ENCODE data around the gene TMOD3.

Gene TMOD3

DNA sequence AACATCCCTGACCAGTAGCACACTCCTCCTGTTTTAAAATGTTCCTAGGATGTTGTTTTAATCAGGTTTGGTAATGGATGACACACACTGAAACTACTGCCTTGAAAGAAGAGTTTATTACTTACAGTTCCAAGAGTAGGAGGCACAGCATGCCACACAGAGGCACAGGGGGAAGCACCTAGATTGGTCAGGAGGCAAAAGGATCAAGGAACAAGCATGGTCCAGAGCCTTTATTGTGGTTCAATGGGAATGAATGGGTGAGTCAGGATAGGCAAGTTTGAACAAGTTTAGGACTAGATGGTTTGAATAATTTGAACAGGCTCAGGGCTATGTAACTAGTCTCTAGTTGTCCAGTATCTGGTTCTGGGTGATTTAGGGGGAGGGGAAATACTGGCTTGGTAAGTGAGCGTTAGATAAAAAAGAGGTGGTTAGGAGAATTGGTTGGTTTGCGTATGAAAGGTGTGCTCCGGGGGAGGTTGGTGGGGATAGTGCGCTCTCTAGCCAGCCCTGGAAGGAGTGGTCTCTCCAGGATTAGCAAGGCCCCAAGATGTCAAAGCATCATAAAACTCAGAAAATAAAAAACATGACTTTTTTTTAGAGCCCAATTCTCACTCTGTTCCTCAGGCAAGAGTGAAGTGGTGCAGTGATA lies 35.1 kb downstream of the TMOD3 start:
- DNase-seq (ENCODE audit: low read depth, low spot score) = no peak
- H3K9me3 ChIP-seq (ENCODE audit: control insufficient read depth, insufficient read depth, low read length) = no peaks in the 10 kb centered on the region

GRCh38 chr15:51865317-51865716 lies 35.9 kb downstream of the TMOD3 start:
- Histone ChIP-seq H3K36me3 (ENCODE audit: control insufficient read depth, insufficient read depth, low read length) (no peaks in the 10 kb centered on the region), H3K4me3 (ENCODE audit: low read length) (no peak overlapping the region), H3K4me1 (ENCODE audit: control insufficient read depth, insufficient read depth, low read length) (no peaks in the 10 kb centered on the region; the same call in 1 of the 2 replicates), H3K9me3 (ENCODE audit: control insufficient read depth, insufficient read depth, low read length) (no peaks in the 10 kb centered on the region), H3K27ac (ENCODE audit: low read length) (no peak overlapping the region), H3K27me3 (ENCODE audit: control insufficient read depth, insufficient read depth, low read length) (no peaks in the 10 kb centered on the region)
- no peak for DNase-seq (ENCODE audit: low read depth, low spot score)
- WGBS (ENCODE audit: insufficient coverage, insufficient read length) = no CpG with 5 or more reads among the region's 1 CpG

More for the DNA sequence above, 35.1 kb downstream of the TMOD3 start:
- no peaks in the 10 kb centered on the region for H3K36me3 ChIP-seq (ENCODE audit: control insufficient read depth, insufficient read depth, low read length)
- H3K4me1 ChIP-seq (ENCODE audit: control insufficient read depth, insufficient read depth, low read length) = no peaks in the 10 kb centered on the region; the same call in 1 of the 2 replicates
- 100% methylated on average over 3 of the region's 4 CpGs for WGBS (ENCODE audit: insufficient coverage, insufficient read length)
- H3K27ac ChIP-seq (ENCODE audit: low read length) = no peak overlapping the region
- H3K4me3 ChIP-seq (ENCODE audit: low read length) = no peak overlapping the region
- no peaks in the 10 kb centered on the region for H3K27me3 ChIP-seq (ENCODE audit: control insufficient read depth, insufficient read depth, low read length)

GRCh38 chr15:51866161-51866560 lies 36.7 kb downstream of the TMOD3 start:
- H3K27me3 ChIP-seq (ENCODE audit: control insufficient read depth, insufficient read depth, low read length) = no peaks in the 10 kb centered on the region
- H3K4me1 ChIP-seq (ENCODE audit: control insufficient read depth, insufficient read depth, low read length) = no peaks in the 10 kb centered on the region; the same call in 1 of the 2 replicates
- WGBS (ENCODE audit: insufficient coverage, insufficient read length) = no CpG with 5 or more reads among the region's 4 CpGs
- no peak for DNase-seq (ENCODE audit: low read depth, low spot score)
- no peak overlapping the region for H3K4me3 ChIP-seq (ENCODE audit: low read length)
- no peaks in the 10 kb centered on the region for H3K9me3 ChIP-seq (ENCODE audit: control insufficient read depth, insufficient read depth, low read length)
- H3K36me3 ChIP-seq (ENCODE audit: control insufficient read depth, insufficient read depth, low read length) = no peaks in the 10 kb centered on the region
- H3K27ac ChIP-seq (ENCODE audit: low read length) = no peak overlapping the region

DNA sequence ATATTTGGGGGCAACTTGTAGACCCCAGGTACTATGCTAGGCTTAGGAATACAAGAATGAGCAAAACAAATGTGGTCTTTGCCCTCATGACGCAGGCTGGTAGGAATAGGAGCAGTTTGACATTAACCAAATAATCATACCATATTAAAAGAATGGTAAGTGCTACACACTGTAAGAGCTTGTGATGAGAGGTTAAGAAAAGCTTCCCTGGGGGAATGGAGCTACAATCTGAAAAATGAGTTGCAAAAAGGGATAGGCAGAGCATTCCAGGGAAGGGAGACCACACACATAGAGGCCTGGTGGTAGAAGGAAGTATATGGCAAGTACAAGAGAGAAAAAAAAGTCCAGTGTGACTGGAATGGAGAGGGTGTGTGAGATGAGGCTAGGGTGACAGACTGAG lies 37.3 kb downstream of the TMOD3 start:
- WGBS (ENCODE audit: insufficient coverage, insufficient read length) = no CpG with 5 or more reads among the region's 1 CpG
- no peaks in the 10 kb centered on the region for H3K36me3 ChIP-seq (ENCODE audit: control insufficient read depth, insufficient read depth, low read length)
- H3K27ac ChIP-seq (ENCODE audit: low read length) = no peak overlapping the region
- no peak overlapping the region for H3K4me3 ChIP-seq (ENCODE audit: low read length)
- DNase-seq (ENCODE audit: low read depth, low spot score) = no peak
- H3K27me3 ChIP-seq (ENCODE audit: control insufficient read depth, insufficient read depth, low read length) = no peaks in the 10 kb centered on the region
- no peaks in the 10 kb centered on the region; the same call in 1 of the 2 replicates for H3K4me1 ChIP-seq (ENCODE audit: control insufficient read depth, insufficient read depth, low read length)
- no peaks in the 10 kb centered on the region for H3K9me3 ChIP-seq (ENCODE audit: control insufficient read depth, insufficient read depth, low read length)

GRCh38 chr15:51869060-51869421 lies 39.6 kb downstream of the TMOD3 start:
- WGBS (ENCODE audit: insufficient coverage, insufficient read length) = no CpG with 5 or more reads among the region's 2 CpGs
- Histone ChIP-seq H3K27me3 (ENCODE audit: control insufficient read depth, insufficient read depth, low read length) (no peaks in the 10 kb centered on the region), H3K9me3 (ENCODE audit: control insufficient read depth, insufficient read depth, low read length) (no peaks in the 10 kb centered on the region), H3K4me1 (ENCODE audit: control insufficient read depth, insufficient read depth, low read length) (no peaks in the 10 kb centered on the region; the same call in 1 of the 2 replicates), H3K36me3 (ENCODE audit: control insufficient read depth, insufficient read depth, low read length) (no peaks in the 10 kb centered on the region), H3K27ac (ENCODE audit: low read length) (no peak overlapping the region), H3K4me3 (ENCODE audit: low read length) (no peak overlapping the region)
- no peak for DNase-seq (ENCODE audit: low read depth, low spot score)

GRCh38 chr15:51870774-51871173 lies 41.3 kb downstream of the TMOD3 start:
- no peaks in the 10 kb centered on the region for H3K9me3 ChIP-seq (ENCODE audit: control insufficient read depth, insufficient read depth, low read length)
- DNase-seq (ENCODE audit: low read depth, low spot score) = no peak
- H3K4me1 ChIP-seq (ENCODE audit: control insufficient read depth, insufficient read depth, low read length) = no peaks in the 10 kb centered on the region; the same call in 1 of the 2 replicates
- WGBS (ENCODE audit: insufficient coverage, insufficient read length) = no CpG with 5 or more reads among the region's 2 CpGs
- no peak overlapping the region for H3K4me3 ChIP-seq (ENCODE audit: low read length)
- no peaks in the 10 kb centered on the region for H3K27me3 ChIP-seq (ENCODE audit: control insufficient read depth, insufficient read depth, low read length)
- no peaks in the 10 kb centered on the region for H3K36me3 ChIP-seq (ENCODE audit: control insufficient read depth, insufficient read depth, low read length)
- H3K27ac ChIP-seq (ENCODE audit: low read length) = no peak overlapping the region

DNA sequence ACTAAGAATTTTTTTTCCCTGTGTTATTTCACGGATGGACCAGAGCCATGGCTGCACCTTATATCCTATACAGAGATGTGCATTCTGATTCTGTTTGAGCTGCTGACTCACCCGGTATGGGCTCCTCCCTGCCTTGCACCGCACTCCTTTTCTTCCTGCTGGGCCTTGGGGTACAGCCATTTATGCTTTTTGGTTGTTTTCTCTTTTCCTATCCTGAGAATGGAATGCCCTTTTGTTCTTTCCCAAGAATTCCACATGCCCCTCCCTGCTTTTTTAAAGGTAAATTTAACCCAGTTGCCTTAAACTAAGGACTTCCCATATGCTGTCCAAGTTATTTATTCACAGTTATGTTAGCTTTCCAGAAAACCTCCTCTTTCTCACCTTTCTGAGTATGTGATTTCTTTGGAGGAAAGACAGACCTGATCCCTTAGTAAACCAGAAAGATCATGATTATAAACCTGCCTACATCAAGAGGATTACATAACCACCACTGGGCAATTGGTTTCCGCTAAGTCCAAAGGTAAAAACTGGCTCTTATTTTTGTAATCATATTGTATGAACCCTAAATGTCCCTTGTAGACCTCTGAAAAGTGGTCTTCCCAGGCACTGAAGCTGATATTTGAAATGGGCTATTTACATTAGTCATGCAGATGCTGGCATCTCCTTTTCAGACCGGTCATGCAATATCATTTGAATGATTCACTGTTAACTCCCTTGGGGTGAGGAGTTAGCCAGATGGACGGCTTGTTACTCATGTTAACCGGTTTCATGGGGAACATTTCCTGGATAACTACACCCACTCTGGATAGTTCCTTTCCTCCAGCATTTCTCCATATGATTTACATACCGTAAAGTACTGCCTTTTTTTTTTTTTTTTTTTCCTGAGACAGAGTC lies 45.5 kb downstream of the TMOD3 start:
- H3K36me3 ChIP-seq (ENCODE audit: control insufficient read depth, insufficient read depth, low read length) = no peaks in the 10 kb centered on the region
- no peak overlapping the region for H3K27ac ChIP-seq (ENCODE audit: low read length)
- H3K9me3 ChIP-seq (ENCODE audit: control insufficient read depth, insufficient read depth, low read length) = no peaks in the 10 kb centered on the region
- WGBS (ENCODE audit: insufficient coverage, insufficient read length) = no CpG with 5 or more reads among the region's 8 CpGs
- no peaks in the 10 kb centered on the region; the same call in 1 of the 2 replicates for H3K4me1 ChIP-seq (ENCODE audit: control insufficient read depth, insufficient read depth, low read length)
- DNase-seq (ENCODE audit: low read depth, low spot score) = no peak
- no peak overlapping the region for H3K4me3 ChIP-seq (ENCODE audit: low read length)
- H3K27me3 ChIP-seq (ENCODE audit: control insufficient read depth, insufficient read depth, low read length) = no peaks in the 10 kb centered on the region

DNA sequence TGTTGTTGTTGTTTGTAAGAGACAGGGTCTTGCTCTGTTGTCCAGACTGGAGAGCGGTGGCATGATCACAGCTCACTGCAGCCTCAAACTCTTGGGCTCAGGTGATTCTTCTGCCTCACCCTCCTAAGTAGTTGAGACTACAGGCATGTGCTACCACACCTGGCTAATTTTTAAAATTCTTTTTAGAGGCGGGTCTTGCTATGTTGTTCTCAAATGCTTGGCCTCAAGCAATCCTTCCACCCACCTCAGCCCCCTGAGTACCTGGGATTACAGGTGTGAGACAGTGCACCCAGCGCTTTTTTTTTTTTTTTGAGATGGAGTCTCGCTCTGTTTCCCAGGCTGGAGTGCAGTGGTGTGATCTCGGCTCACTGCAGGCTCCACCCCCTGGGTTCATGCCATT lies 46.7 kb downstream of the TMOD3 start:
- Histone ChIP-seq H3K36me3 (ENCODE audit: control insufficient read depth, insufficient read depth, low read length) (no peaks in the 10 kb centered on the region), H3K27me3 (ENCODE audit: control insufficient read depth, insufficient read depth, low read length) (no peaks in the 10 kb centered on the region), H3K9me3 (ENCODE audit: control insufficient read depth, insufficient read depth, low read length) (no peaks in the 10 kb centered on the region), H3K27ac (ENCODE audit: low read length) (no peak overlapping the region), H3K4me1 (ENCODE audit: control insufficient read depth, insufficient read depth, low read length) (no peaks in the 10 kb centered on the region; the same call in 1 of the 2 replicates), H3K4me3 (ENCODE audit: low read length) (no peak overlapping the region)
- WGBS (ENCODE audit: insufficient coverage, insufficient read length) = no CpG with 5 or more reads among the region's 5 CpGs
- DNase-seq (ENCODE audit: low read depth, low spot score) = no peak

- Histone ChIP-seq H3K27ac (ENCODE audit: low read length) (no peak overlapping the region), H3K27me3 (ENCODE audit: control insufficient read depth, insufficient read depth, low read length) (no peaks in the 10 kb centered on the region), H3K4me1 (ENCODE audit: control insufficient read depth, insufficient read depth, low read length) (no peaks in the 10 kb centered on the region; the same call in 1 of the 2 replicates), H3K36me3 (ENCODE audit: control insufficient read depth, insufficient read depth, low read length) (no peaks in the 10 kb centered on the region), H3K9me3 (ENCODE audit: control insufficient read depth, insufficient read depth, low read length) (no peaks in the 10 kb centered on the region), H3K4me3 (ENCODE audit: low read length) (no peak overlapping the region)
- no peak for DNase-seq (ENCODE audit: low read depth, low spot score)
- WGBS (ENCODE audit: insufficient coverage, insufficient read length) = no CpG with 5 or more reads among the region's 1 CpG
Observed at GRCh38 chr15:51878446-51879386, 49.3 kb downstream of the TMOD3 start.

DNA sequence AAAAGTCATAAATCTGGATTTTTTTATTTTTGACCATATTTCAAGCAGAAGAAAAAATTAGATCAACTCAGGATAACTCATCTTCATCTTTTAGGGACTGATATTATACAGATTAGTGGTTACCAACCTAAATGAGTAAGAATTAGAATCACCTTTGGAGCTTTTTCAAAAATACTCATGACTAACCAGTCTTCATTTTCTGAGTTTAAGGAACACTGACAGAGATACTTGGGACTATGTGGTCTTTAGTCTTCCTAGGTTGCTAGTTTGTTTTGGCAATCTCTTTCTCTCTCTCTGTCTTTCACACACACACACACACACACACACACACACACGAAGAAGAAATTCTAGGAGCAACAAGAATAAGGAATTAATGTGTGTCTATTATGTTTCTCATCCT lies 50.1 kb downstream of the TMOD3 start:
- no peaks in the 10 kb centered on the region; the same call in 1 of the 2 replicates for H3K4me1 ChIP-seq (ENCODE audit: control insufficient read depth, insufficient read depth, low read length)
- no peak overlapping the region for H3K4me3 ChIP-seq (ENCODE audit: low read length)
- no peak overlapping the region for H3K27ac ChIP-seq (ENCODE audit: low read length)
- WGBS (ENCODE audit: insufficient coverage, insufficient read length) = no CpG with 5 or more reads among the region's 1 CpG
- H3K27me3 ChIP-seq (ENCODE audit: control insufficient read depth, insufficient read depth, low read length) = no peaks in the 10 kb centered on the region
- H3K9me3 ChIP-seq (ENCODE audit: control insufficient read depth, insufficient read depth, low read length) = no peaks in the 10 kb centered on the region
- no peak for DNase-seq (ENCODE audit: low read depth, low spot score)
- H3K36me3 ChIP-seq (ENCODE audit: control insufficient read depth, insufficient read depth, low read length) = no peaks in the 10 kb centered on the region
